Loucy (cell line): ENCODE data around the gene ZNF615.
"Not testable (repeated sequence)": the region's sequence is repeated elsewhere in the genome, so short reads cannot be mapped to it uniquely, and the experiment has no call there.

ENCODE experiments used
- H2AFZ ChIP-seq: fragments of 200-600 bp; sonication (generic); 2 replicates; pipeline ENCODE4 v1.6.0; 2016; ENCODE audit warnings: antibody characterized with exemption, mild to moderate bottlenecking, low read length, moderate library complexity
- H3F3A ChIP-seq: fragments of 200-600 bp; 2 replicates; pipeline ENCODE4 v1.6.0; 2016; ENCODE audit warnings: antibody characterized with exemption, low read depth, mild to moderate bottlenecking
- H3K27me3 ChIP-seq: fragments of 200-600 bp; sonication (generic); 2 replicates; pipeline ENCODE4 v1.6.1; 2014; ENCODE audit warnings: low read length, mild to moderate bottlenecking; ENCODE audit not compliant: insufficient read depth, poor library complexity, severe bottlenecking
- H3K36me3 ChIP-seq: fragments of 200-600 bp; sonication (generic); 2 replicates; pipeline ENCODE4 v1.6.1; 2016; ENCODE audit warnings: low read length; ENCODE audit not compliant: insufficient read depth
- H3K4me1 ChIP-seq: fragments of 200-600 bp; sonication (generic); 2 replicates; pipeline ENCODE4 v1.5.1; 2014; ENCODE audit warnings: low read length, mild to moderate bottlenecking; ENCODE audit not compliant: insufficient read depth, poor library complexity, severe bottlenecking
- H3K4me2 ChIP-seq: fragments of 200-600 bp; sonication (generic); 2 replicates; pipeline ENCODE4 v1.6.0; 2014; ENCODE audit warnings: antibody characterized with exemption, low read length, low read depth, mild to moderate bottlenecking; ENCODE audit not compliant: poor library complexity, severe bottlenecking
- H3K4me3 ChIP-seq: fragments of 200-600 bp; sonication (generic); 2 replicates; pipeline ENCODE4 v1.5.1; 2014; ENCODE audit warnings: low read length, mild to moderate bottlenecking, mixed read lengths; ENCODE audit not compliant: poor library complexity, severe bottlenecking
- H3K79me2 ChIP-seq: fragments of 200-600 bp; sonication (generic); 2 replicates; pipeline ENCODE4 v1.6.1; 2014; ENCODE audit warnings: low read length; ENCODE audit not compliant: insufficient read depth
- H3K9ac ChIP-seq: fragments of 200-600 bp; sonication (generic); 2 replicates; pipeline ENCODE4 v1.6.0; 2014; ENCODE audit warnings: mild to moderate bottlenecking, low read depth, low read length, moderate library complexity; ENCODE audit not compliant: poor library complexity, severe bottlenecking
- H3K9me2 ChIP-seq: fragments of 200-600 bp; sonication (generic); replicated peaks from 2 replicates; pipeline ENCODE4 v1.6.1; 2016; ENCODE audit warnings: low read depth, low read length, mixed read lengths
- H3K9me3 ChIP-seq: fragments of 200-600 bp; sonication (generic); 2 replicates; pipeline ENCODE4 v1.6.1; 2014; ENCODE audit warnings: mild to moderate bottlenecking, antibody characterized with exemption, low read length, low read depth; ENCODE audit not compliant: insufficient read depth
- H4K20me1 ChIP-seq: fragments of 200-600 bp; sonication (generic); 2 replicates; pipeline ENCODE4 v1.6.0; 2014; ENCODE audit warnings: antibody characterized with exemption, low read length, mild to moderate bottlenecking; ENCODE audit not compliant: insufficient read depth, poor library complexity, severe bottlenecking
- CTCF ChIP-seq: fragments of 200-600 bp; sonication (generic); conservative IDR thresholded peaks from 2 replicates; pipeline ENCODE4 v1.5.1; 2014; ENCODE audit warnings: mild to moderate bottlenecking, antibody characterized with exemption, low read length
- EZH2phosphoT487 ChIP-seq: fragments of 200-600 bp; IDR thresholded peaks from 2 replicates; pipeline ENCODE4 v1.6.1; 2018; ENCODE audit warnings: antibody characterized with exemption, mild to moderate bottlenecking, moderate library complexity, borderline replicate concordance

ZNF615 gene

GRCh38 chr19:52028027-52028779 is 20.2 kb upstream of the ZNF615 start, which contains the start of gene ZNF614:
TSS of gene ZNF614 (minus strand) at chr19:52028379. CDS start at chr19:52025745, 2,634 bp downstream.
- Histone ChIP-seq H3K9me2 (no peaks in the 10 kb centered on the region), H3F3A (no peaks in the 10 kb centered on the region; the same call in 1 of the 2 replicates), H3K79me2 (peaks cover 39% of the 10 kb centered on the region), H2AFZ (peak within 1 kb of the TSS; percentile 100), H3K9ac (peak within 1 kb of the TSS; percentile 91), H3K4me2 (peak within 1 kb of the TSS; percentile 89), H3K4me3 (peak within 1 kb of the TSS; percentile 98), H4K20me1 (no peaks in the 10 kb centered on the region), H3K9me3 (peaks cover 6% of the 10 kb centered on the region; the same call in 1 of the 2 replicates), H3K27me3 (no peaks in the 10 kb centered on the region), H3K4me1 (peaks cover 14% of the 10 kb centered on the region), H3K36me3 (peaks cover 23% of the 10 kb centered on the region)
- no peak for TF ChIP-seq CTCF
- no peak for TF ChIP-seq EZH2phosphoT487

- H3K4me2 ChIP-seq = peak overlapping the region; percentile 89
- H3K27me3 ChIP-seq, H3K9me2 ChIP-seq, H4K20me1 ChIP-seq, H3F3A ChIP-seq, H2AFZ ChIP-seq, H3K9me3 ChIP-seq: not testable (repeated sequence)
- peaks cover 14% of the 10 kb centered on the region for H3K4me1 ChIP-seq
- H3K9ac ChIP-seq = peak overlapping the region; percentile 91
- peaks cover 34% of the 10 kb centered on the region for H3K36me3 ChIP-seq
- peaks cover 43% of the 10 kb centered on the region for H3K79me2 ChIP-seq
- H3K4me3 ChIP-seq = peak overlapping the region; percentile 98
These were observed 18.4 kb upstream of the ZNF615 start for GRCh38 chr19:52026255-52026990.

GRCh38 chr19:52024478-52024877 is 16.5 kb upstream of the ZNF615 start:
- H4K20me1 ChIP-seq, H3K27me3 ChIP-seq, H3F3A ChIP-seq, H2AFZ ChIP-seq, H3K4me3 ChIP-seq, H3K9ac ChIP-seq, H3K9me3 ChIP-seq, H3K9me2 ChIP-seq, H3K4me2 ChIP-seq: not testable (repeated sequence)
- Histone ChIP-seq H3K79me2 (peaks cover 57% of the 10 kb centered on the region), H3K36me3 (peaks cover 41% of the 10 kb centered on the region), H3K4me1 (peaks cover 22% of the 10 kb centered on the region)

- no peaks in the 10 kb centered on the region for H3K27me3 ChIP-seq
- H3K9ac ChIP-seq = no peak overlapping the region
- peaks cover 12% of the 10 kb centered on the region for H3K4me1 ChIP-seq
- peaks cover 55% of the 10 kb centered on the region for H3K36me3 ChIP-seq
- TF ChIP-seq EZH2phosphoT487 (no peak), CTCF (no peak)
- no peaks in the 10 kb centered on the region for H3K9me2 ChIP-seq
- H3K4me2 ChIP-seq = peak overlapping the region; percentile 21
- H2AFZ ChIP-seq = no peak overlapping the region
- H3K9me3 ChIP-seq = 0 out of 2 replicates have a peak, but pooled peaks cover under 1% of the 10 kb centered on the region
- no peak overlapping the region for H3K4me3 ChIP-seq
- H3K79me2 ChIP-seq = peaks cover 54% of the 10 kb centered on the region
- no peaks in the 10 kb centered on the region for H3F3A ChIP-seq
- H4K20me1 ChIP-seq = no peaks in the 10 kb centered on the region
These were observed 14.2 kb upstream of the ZNF615 start for GRCh38 chr19:52022193-52022592.
